ENCODE results near the gene METTL15.

DNA sequence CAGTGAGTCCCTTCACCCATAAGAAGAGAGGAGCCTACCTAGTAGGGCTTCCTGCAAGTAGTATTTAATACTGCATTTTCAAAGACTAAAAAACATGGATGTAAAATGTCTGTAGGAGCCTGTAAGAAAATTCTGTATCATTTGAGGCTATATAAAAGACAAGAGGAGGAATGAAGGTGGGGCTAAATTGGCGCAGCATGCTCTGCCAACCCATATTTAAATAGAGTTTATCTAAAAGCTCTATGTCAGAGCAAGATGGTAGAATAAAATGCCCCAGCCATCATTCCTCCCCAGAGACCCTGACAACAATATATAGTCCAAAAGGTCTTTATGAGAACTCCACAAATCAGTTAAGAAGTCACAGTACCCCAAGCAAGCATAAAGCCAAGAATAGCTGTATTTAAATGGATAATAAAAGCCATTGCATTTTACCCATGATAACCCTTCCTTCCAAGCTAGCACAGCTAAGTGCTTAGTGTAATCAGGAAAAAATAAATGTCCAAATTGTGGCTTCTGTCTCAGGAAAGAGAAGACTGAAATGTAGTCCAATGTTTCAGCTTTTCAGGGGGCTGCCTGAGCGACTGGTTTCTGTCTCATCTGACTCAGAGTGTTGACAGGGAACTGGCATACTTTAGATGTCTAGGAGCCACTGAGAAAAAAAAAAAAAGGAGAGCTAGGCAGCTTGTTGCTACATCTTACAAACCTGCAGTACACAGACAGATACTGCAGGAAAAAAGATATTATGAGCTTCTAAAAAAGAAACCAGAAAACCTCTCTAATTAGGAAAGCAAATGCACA is 258.6 kb downstream of the METTL15 start:
- no peak for TF ChIP-seq POLR2A (IDR thresholded peaks at IDR 0.05)
- TF ChIP-seq, protein P1, sequence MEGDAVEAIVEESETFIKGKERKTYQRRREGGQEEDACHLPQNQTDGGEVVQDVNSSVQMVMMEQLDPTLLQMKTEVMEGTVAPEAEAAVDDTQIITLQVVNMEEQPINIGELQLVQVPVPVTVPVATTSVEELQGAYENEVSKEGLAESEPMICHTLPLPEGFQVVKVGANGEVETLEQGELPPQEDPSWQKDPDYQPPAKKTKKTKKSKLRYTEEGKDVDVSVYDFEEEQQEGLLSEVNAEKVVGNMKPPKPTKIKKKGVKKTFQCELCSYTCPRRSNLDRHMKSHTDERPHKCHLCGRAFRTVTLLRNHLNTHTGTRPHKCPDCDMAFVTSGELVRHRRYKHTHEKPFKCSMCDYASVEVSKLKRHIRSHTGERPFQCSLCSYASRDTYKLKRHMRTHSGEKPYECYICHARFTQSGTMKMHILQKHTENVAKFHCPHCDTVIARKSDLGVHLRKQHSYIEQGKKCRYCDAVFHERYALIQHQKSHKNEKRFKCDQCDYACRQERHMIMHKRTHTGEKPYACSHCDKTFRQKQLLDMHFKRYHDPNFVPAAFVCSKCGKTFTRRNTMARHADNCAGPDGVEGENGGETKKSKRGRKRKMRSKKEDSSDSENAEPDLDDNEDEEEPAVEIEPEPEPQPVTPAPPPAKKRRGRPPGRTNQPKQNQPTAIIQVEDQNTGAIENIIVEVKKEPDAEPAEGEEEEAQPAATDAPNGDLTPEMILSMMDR (IDR thresholded peaks at IDR 0.05), result no peak
